ENCODE results near the gene ASH1L.

DNA sequence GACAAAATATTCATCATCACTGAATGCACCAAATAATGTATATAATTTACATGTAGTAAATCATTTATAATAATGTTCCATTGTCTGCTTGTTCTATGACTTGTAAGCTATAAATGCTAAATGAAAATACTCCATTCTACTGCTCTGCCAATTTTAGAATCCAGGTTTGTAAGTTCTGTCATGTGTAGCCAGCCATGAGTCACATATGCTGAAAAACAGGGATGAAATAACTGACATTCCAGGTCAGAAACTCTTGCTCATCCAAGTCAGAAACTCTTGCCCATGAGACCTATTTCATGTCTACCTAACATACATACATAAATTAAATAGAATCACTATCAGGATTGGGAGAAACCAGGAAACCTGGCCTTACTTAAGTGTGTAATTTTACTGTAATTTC lies 95.6 kb downstream of the ASH1L start:
- TF ChIP-seq, protein P1, sequence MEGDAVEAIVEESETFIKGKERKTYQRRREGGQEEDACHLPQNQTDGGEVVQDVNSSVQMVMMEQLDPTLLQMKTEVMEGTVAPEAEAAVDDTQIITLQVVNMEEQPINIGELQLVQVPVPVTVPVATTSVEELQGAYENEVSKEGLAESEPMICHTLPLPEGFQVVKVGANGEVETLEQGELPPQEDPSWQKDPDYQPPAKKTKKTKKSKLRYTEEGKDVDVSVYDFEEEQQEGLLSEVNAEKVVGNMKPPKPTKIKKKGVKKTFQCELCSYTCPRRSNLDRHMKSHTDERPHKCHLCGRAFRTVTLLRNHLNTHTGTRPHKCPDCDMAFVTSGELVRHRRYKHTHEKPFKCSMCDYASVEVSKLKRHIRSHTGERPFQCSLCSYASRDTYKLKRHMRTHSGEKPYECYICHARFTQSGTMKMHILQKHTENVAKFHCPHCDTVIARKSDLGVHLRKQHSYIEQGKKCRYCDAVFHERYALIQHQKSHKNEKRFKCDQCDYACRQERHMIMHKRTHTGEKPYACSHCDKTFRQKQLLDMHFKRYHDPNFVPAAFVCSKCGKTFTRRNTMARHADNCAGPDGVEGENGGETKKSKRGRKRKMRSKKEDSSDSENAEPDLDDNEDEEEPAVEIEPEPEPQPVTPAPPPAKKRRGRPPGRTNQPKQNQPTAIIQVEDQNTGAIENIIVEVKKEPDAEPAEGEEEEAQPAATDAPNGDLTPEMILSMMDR (conservative IDR thresholded peaks at IDR 0.05; ENCODE audit: low read depth in 2 of 2) = no peak
- TF ChIP-seq EZH2 (IDR thresholded peaks at IDR 0.05; ENCODE audit: low read depth, unreplicated experiment) = no peak
- TF ChIP-seq CREB1 (CRISPR knock-in tag; IDR thresholded peaks at IDR 0.05; ENCODE audit: low read depth) = no peak
- TF ChIP-seq EZH2phosphoT487 (IDR thresholded peaks at IDR 0.05; ENCODE audit: unreplicated experiment) = no peak
- no peak for TF ChIP-seq JUNB (IDR thresholded peaks at IDR 0.05; ENCODE audit: unreplicated experiment)
- TF ChIP-seq ZNF331 (CRISPR knock-in tag; IDR thresholded peaks at IDR 0.05; ENCODE audit: low read depth) = no peak
- no peak for TF ChIP-seq ZNF114 (CRISPR knock-in tag; IDR thresholded peaks at IDR 0.05)
- TF ChIP-seq POLR2AphosphoS5 (IDR thresholded peaks at IDR 0.05; ENCODE audit: low read depth) = no peak
- TF ChIP-seq NANOG (IDR thresholded peaks at IDR 0.05; ENCODE audit: borderline replicate concordance) = no peak
- no peak for TF ChIP-seq STAT1 (IDR thresholded peaks at IDR 0.05; ENCODE audit: unreplicated experiment)
- TF ChIP-seq, protein P2, sequence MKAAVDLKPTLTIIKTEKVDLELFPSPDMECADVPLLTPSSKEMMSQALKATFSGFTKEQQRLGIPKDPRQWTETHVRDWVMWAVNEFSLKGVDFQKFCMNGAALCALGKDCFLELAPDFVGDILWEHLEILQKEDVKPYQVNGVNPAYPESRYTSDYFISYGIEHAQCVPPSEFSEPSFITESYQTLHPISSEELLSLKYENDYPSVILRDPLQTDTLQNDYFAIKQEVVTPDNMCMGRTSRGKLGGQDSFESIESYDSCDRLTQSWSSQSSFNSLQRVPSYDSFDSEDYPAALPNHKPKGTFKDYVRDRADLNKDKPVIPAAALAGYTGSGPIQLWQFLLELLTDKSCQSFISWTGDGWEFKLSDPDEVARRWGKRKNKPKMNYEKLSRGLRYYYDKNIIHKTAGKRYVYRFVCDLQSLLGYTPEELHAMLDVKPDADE (IDR thresholded peaks at IDR 0.05) = no peak
- TF ChIP-seq, protein P3, sequence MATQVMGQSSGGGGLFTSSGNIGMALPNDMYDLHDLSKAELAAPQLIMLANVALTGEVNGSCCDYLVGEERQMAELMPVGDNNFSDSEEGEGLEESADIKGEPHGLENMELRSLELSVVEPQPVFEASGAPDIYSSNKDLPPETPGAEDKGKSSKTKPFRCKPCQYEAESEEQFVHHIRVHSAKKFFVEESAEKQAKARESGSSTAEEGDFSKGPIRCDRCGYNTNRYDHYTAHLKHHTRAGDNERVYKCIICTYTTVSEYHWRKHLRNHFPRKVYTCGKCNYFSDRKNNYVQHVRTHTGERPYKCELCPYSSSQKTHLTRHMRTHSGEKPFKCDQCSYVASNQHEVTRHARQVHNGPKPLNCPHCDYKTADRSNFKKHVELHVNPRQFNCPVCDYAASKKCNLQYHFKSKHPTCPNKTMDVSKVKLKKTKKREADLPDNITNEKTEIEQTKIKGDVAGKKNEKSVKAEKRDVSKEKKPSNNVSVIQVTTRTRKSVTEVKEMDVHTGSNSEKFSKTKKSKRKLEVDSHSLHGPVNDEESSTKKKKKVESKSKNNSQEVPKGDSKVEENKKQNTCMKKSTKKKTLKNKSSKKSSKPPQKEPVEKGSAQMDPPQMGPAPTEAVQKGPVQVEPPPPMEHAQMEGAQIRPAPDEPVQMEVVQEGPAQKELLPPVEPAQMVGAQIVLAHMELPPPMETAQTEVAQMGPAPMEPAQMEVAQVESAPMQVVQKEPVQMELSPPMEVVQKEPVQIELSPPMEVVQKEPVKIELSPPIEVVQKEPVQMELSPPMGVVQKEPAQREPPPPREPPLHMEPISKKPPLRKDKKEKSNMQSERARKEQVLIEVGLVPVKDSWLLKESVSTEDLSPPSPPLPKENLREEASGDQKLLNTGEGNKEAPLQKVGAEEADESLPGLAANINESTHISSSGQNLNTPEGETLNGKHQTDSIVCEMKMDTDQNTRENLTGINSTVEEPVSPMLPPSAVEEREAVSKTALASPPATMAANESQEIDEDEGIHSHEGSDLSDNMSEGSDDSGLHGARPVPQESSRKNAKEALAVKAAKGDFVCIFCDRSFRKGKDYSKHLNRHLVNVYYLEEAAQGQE (IDR thresholded peaks at IDR 0.05; ENCODE audit: unreplicated experiment) = no peak

All from GM23338 (cell line).